HCT116 (cell line): ENCODE results near the gene SERPIND1. TPM values are rescaled to one million over a fixed set of nuclear protein-coding genes. Genes with fewer than 3 reads are reported as not detected.
"Not testable (repeated sequence)": the region's sequence is repeated elsewhere in the genome, so short reads cannot be mapped to it uniquely, and the experiment has no call there.

ENCODE experiments used
- ATAC-seq: fragments of 200-7000 bp; cut with Tn5 transposase; 2 replicates; pipeline ENCODE4 v1.9.1; 2020; ENCODE audit warnings: mild to moderate bottlenecking, moderate library complexity
- BruUV-seq: library from RNA; stranded (reverse); fragments of 400-500 nt; replicated peaks from 2 replicates; lab custom pipeline; 2021; lab: Mats Ljungman, UMichigan
- CTCF ChIA-PET: fragments of 300-600 bp; sonication (Branson Sonifier 250); formaldehyde crosslinking; loops from one replicate; lab custom pipeline; 2021; ENCODE audit warnings: antibody characterized with exemption; lab: Charles Lee
- POLR2A ChIA-PET: fragments of 300-600, 350-600 bp; sonication (Branson Sonifier 250); formaldehyde crosslinking; loops from one replicate; lab custom pipeline; 2021; ENCODE audit warnings: antibody characterized with exemption; lab: Charles Lee
- RAD21 ChIA-PET, 2 experiments: fragments of 300-600 bp; sonication (Branson Sonifier 250); formaldehyde crosslinking; loops; one replicate each; lab custom pipeline; 2023; ENCODE audit warnings: low total read pairs in 2 of 2; ENCODE audit not compliant: uncharacterized antibody in 2 of 2, unreplicated experiment in 2 of 2, low non-redundant PET in 1 of 2; lab: Charles Lee
- DNase-seq: peaks from one replicate; pipeline ENCODE4 v3.0.0-alpha.2; 2010; ENCODE audit warnings: low read depth, low spot score
- H2AFZ ChIP-seq: fragments of 200-600 bp; shearing (Covaris generic), sonication (generic); 2 replicates; pipeline ENCODE4 v1.6.1; 2017; ENCODE audit warnings: low read depth, mixed run types, mixed read lengths, antibody characterized with exemption, low read length; ENCODE audit not compliant: poor library complexity, severe bottlenecking
- H3K27ac ChIP-seq: 2 replicates; pipeline ENCODE4 v1.5.1; 2012; ENCODE audit warnings: low read depth, low read length
- H3K27me3 ChIP-seq: fragments of 200-600 bp; sonication (generic); 2 replicates; pipeline ENCODE4 v1.6.1; 2016; ENCODE audit warnings: mixed run types, low read length, mixed read lengths; ENCODE audit not compliant: insufficient read depth
- H3K36me3 ChIP-seq, 2 experiments: fragments of 200-500 bp in 1 of 2; fragments of 200-600 bp in 1 of 2; sonication (Bioruptor generic) in 1 of 2; sonication (generic) in 1 of 2; 2 replicates each; pipeline versions ENCODE4 v1.5.1 to v1.6.1; 2014 to 2016; ENCODE audit warnings: low read length in 2 of 2, inconsistent platforms in 1 of 2, mixed read lengths in 1 of 2, mixed run types in 1 of 2; ENCODE audit not compliant: insufficient read depth in 2 of 2, control insufficient read depth in 1 of 2
- H3K4me1 ChIP-seq, 2 experiments: fragments of 200-600 bp in 1 of 2; sonication (generic) in 1 of 2; 2 replicates each; pipeline versions ENCODE4 v1.5.1 to v1.6.1; 2012 to 2017; ENCODE audit warnings: low read length in 2 of 2, inconsistent platforms in 1 of 2, mild to moderate bottlenecking in 1 of 2, mixed read lengths in 1 of 2, mixed run types in 1 of 2, moderate library complexity in 1 of 2; ENCODE audit not compliant: insufficient read depth in 2 of 2, control insufficient read depth in 1 of 2
- H3K4me2 ChIP-seq: fragments of 200-600 bp; sonication (generic); 2 replicates; pipeline ENCODE4 v1.6.1; 2017; ENCODE audit warnings: mixed run types, low read length, mixed read lengths
- H3K4me3 ChIP-seq, 2 experiments: fragments of 200-600 bp in 1 of 2; sonication (generic) in 1 of 2; replicated peaks in 1 of 2; 2 replicates each; pipeline ENCODE4 v1.5.1; 2011 to 2016; ENCODE audit warnings: low read length in 2 of 2, control low read depth in 1 of 2, low read depth in 1 of 2, mild to moderate bottlenecking in 1 of 2, mixed read lengths in 1 of 2, mixed run types in 1 of 2
- H3K79me2 ChIP-seq: fragments of 200-600 bp; sonication (generic); 2 replicates; pipeline ENCODE4 v1.6.1; 2017; ENCODE audit warnings: mild to moderate bottlenecking, mixed run types, low read length, moderate library complexity, mixed read lengths; ENCODE audit not compliant: insufficient read depth
- H3K9ac ChIP-seq: fragments of 200-600 bp; sonication (generic); 2 replicates; pipeline ENCODE4 v1.6.1; 2016; ENCODE audit warnings: low read length, mixed read lengths
- H3K9me2 ChIP-seq: fragments of 200-600 bp; sonication (generic), shearing (Covaris generic); 2 replicates; pipeline ENCODE4 v1.6.1; 2017; ENCODE audit warnings: mixed run types, mild to moderate bottlenecking, moderate library complexity; ENCODE audit not compliant: insufficient read depth
- H3K9me3 ChIP-seq, 2 experiments: fragments of 200-500 bp in 1 of 2; fragments of 200-600 bp in 1 of 2; sonication (Bioruptor generic) in 1 of 2; sonication (generic) in 1 of 2; 2 replicates each; pipeline ENCODE4 v1.6.1; 2014 to 2017; ENCODE audit warnings: low read length in 2 of 2, mixed read lengths in 2 of 2, inconsistent platforms in 1 of 2, low read depth in 1 of 2, mild to moderate bottlenecking in 1 of 2, mixed run types in 1 of 2, moderate library complexity in 1 of 2; ENCODE audit not compliant: control insufficient read depth in 1 of 2, insufficient read depth in 1 of 2
- H4K20me1 ChIP-seq: fragments of 200-600 bp; sonication (generic), shearing (Covaris generic); 2 replicates; pipeline ENCODE4 v1.6.1; 2017; ENCODE audit warnings: mixed run types, mild to moderate bottlenecking, moderate library complexity; ENCODE audit not compliant: insufficient read depth
- CTCF ChIP-seq, 3 experiments: fragments of 200-600 bp in 1 of 3; sonication (generic) in 1 of 3; IDR thresholded peaks in 2 of 3; conservative IDR thresholded peaks in 1 of 3; 2 replicates each; pipeline ENCODE4 v1.5.1; 2012 to 2017; ENCODE audit warnings: low read depth in 2 of 3, low read length in 2 of 3, antibody characterized with exemption in 1 of 3, borderline replicate concordance in 1 of 3, control low read depth in 1 of 3, mild to moderate bottlenecking in 1 of 3, mixed read lengths in 1 of 3, mixed run types in 1 of 3, moderate library complexity in 1 of 3; ENCODE audit not compliant: insufficient read depth in 1 of 3
- EGR1 ChIP-seq: IDR thresholded peaks from 2 replicates; pipeline ENCODE4 v1.6.1; 2012; ENCODE audit warnings: low read depth
- ELF1 ChIP-seq: IDR thresholded peaks from 2 replicates; pipeline ENCODE4 v1.6.1; 2012; ENCODE audit warnings: low read depth, borderline replicate concordance
- EZH2phosphoT487 ChIP-seq: fragments of 200-600 bp; IDR thresholded peaks from 2 replicates; pipeline ENCODE4 v1.6.1; 2018; ENCODE audit warnings: antibody characterized with exemption, borderline replicate concordance
- MAX ChIP-seq: IDR thresholded peaks from 2 replicates; pipeline ENCODE4 v1.6.1; 2012
- POLR2AphosphoS5 ChIP-seq: IDR thresholded peaks from 2 replicates; pipeline ENCODE4 v1.6.1; 2011; ENCODE audit warnings: mild to moderate bottlenecking, low read depth, low read length, moderate library complexity
- RAD21 ChIP-seq: IDR thresholded peaks from 2 replicates; pipeline ENCODE4 v1.6.1; 2012; ENCODE audit warnings: low read depth, mild to moderate bottlenecking
- SIN3A ChIP-seq: IDR thresholded peaks from 2 replicates; pipeline ENCODE4 v1.6.1; 2012; ENCODE audit warnings: low read depth
- SP1 ChIP-seq: IDR thresholded peaks from 2 replicates; pipeline ENCODE4 v1.6.1; 2012; ENCODE audit warnings: low read depth
- TCF7L2 ChIP-seq: IDR thresholded peaks from 2 replicates; pipeline ENCODE4 v1.7.0; 2011; ENCODE audit warnings: borderline replicate concordance, inconsistent platforms; ENCODE audit not compliant: insufficient read depth, insufficient read length; ENCODE audit errors: extremely low read depth
- YY1 ChIP-seq: IDR thresholded peaks from 2 replicates; pipeline ENCODE4 v1.6.1; 2011; ENCODE audit warnings: low read length, low read depth, moderate library complexity, mild to moderate bottlenecking; ENCODE audit not compliant: insufficient replicate concordance; ENCODE audit errors: extremely low read depth
- ZNF274 ChIP-seq: fragments of 200-500 bp; sonication (Bioruptor generic); IDR thresholded peaks from 2 replicates; pipeline ENCODE4 v1.6.1; 2014; ENCODE audit warnings: mild to moderate bottlenecking, low read depth, low read length, inconsistent platforms
- intact Hi-C: fragments of 100-400 bp; cut with micrococcal nuclease; formaldehyde crosslinking; loops from 2 replicates; pipeline ENCODE4 v1.10.0; 2022
- total RNA-seq: library from RNA; stranded (reverse); gene quantifications from one replicate; pipeline ENCODE4 v1.2.1, GENCODE V29; 2021; ENCODE audit not compliant: unreplicated experiment

Gene SERPIND1
- total RNA-seq, 1 experiment from 2014 or later = 0.25 TPM

- H2AFZ ChIP-seq = no peak overlapping the region
- no TSS peak for BruUV-seq
- H3K4me2 ChIP-seq = no peak overlapping the region
- CTCF ChIA-PET = interaction anchor here (1.1 kb wide), 1 partner anchor 13 kb away, joined by 3 read pairs; no protein-coding TSS in a partner anchor
- no peak overlapping the region for H3K4me3 ChIP-seq
- intact Hi-C loops = no loop called here
- no peaks in the 10 kb centered on the region for H4K20me1 ChIP-seq
- RAD21 ChIA-PET = no interaction called here
- H3K79me2 ChIP-seq = no peaks in the 10 kb centered on the region
- no peak overlapping the region for H3K9ac ChIP-seq
- H3K9me2 ChIP-seq = no peaks in the 10 kb centered on the region
- H3K27ac ChIP-seq = no peak overlapping the region
- POLR2A ChIA-PET = no interaction called here
- peak; percentile 44; the same call in 1 of the 2 replicates for ATAC-seq
- H3K4me1 ChIP-seq = no peaks in the 10 kb centered on the region
- peaks cover 0 to 7% of the 10 kb centered on the region in 2 experiments; a peak in 3 of 4 replicates for H3K36me3 ChIP-seq
- TF ChIP-seq CTCF (IDR thresholded peaks at IDR 0.05 in 2 of 3, conservative IDR thresholded peaks at IDR 0.05 in 1 of 3; ENCODE audit: borderline replicate concordance in 1 of 3, insufficient read depth in 1 of 3, low read depth in 2 of 3, low read length in 2 of 3) (no peak), SP1 (no peak), ZNF274 (no peak), MAX (no peak), YY1 (no peak), EGR1 (no peak), TCF7L2 (no peak), POLR2AphosphoS5 (no peak), RAD21 (no peak), ELF1 (no peak), SIN3A (no peak), EZH2phosphoT487 (no peak)
- no peaks in the 10 kb centered on the region for H3K27me3 ChIP-seq
- DNase-seq = no peak
- no peaks in the 10 kb centered on the region for H3K9me3 ChIP-seq
These were observed 44.7 kb upstream of the SERPIND1 start for GRCh38 chr22:20729194-20729593.

GRCh38 chr22:20732431-20732830, 41.5 kb upstream of the SERPIND1 start:
- H3K79me2 ChIP-seq, ATAC-seq, H3K9ac ChIP-seq, H3K4me2 ChIP-seq, H4K20me1 ChIP-seq, H3K36me3 ChIP-seq, H2AFZ ChIP-seq, H3K27ac ChIP-seq, BruUV-seq, H3K4me1 ChIP-seq, POLR2A ChIA-PET, intact Hi-C loops, H3K9me2 ChIP-seq, RAD21 ChIA-PET, H3K4me3 ChIP-seq, CTCF ChIA-PET, DNase-seq, H3K9me3 ChIP-seq, H3K27me3 ChIP-seq: not testable (repeated sequence)
